Inferior parietal cortex (tissue), 1 donor: ENCODE measurements around the gene TAX1BP1.
"Not testable (repeated sequence)": the region's sequence is repeated elsewhere in the genome, so short reads cannot be mapped to it uniquely, and the experiment has no call there.

ENCODE experiments used
- DNase-seq: peaks from one replicate; pipeline ENCODE4 v3.0.0-alpha.2; 2016; ENCODE audit errors: extremely low spot score

Gene TAX1BP1

DNA sequence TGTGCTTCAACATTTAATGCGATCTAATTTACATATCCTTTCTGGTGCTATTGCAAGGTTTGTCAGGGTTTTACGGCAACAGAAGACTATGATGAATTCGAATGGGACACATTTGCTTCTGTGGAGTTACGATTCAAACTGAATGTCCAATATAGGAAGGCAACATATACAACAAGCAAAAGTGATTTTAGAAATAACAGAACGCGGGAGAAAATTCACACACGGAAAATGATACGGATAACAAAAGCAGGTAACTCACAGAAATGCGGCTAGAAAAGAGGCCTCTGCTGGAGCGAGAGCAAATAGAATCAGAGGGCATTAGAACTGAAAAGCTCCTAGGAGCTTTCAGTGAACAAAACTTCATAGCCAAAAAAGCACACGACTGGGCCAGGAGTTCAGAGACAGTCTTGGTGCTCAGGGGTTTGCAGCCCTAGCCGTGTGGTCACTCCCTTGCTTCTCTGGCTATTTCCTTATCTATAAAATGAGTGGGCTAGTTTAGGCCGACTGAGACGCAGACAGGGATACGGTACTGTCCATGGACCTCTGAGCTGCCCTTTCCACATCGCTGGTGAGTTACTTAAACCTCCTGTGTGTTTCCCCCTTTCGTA, 557 bp upstream of the TAX1BP1 start:
- DNase-seq = no peak

DNA sequence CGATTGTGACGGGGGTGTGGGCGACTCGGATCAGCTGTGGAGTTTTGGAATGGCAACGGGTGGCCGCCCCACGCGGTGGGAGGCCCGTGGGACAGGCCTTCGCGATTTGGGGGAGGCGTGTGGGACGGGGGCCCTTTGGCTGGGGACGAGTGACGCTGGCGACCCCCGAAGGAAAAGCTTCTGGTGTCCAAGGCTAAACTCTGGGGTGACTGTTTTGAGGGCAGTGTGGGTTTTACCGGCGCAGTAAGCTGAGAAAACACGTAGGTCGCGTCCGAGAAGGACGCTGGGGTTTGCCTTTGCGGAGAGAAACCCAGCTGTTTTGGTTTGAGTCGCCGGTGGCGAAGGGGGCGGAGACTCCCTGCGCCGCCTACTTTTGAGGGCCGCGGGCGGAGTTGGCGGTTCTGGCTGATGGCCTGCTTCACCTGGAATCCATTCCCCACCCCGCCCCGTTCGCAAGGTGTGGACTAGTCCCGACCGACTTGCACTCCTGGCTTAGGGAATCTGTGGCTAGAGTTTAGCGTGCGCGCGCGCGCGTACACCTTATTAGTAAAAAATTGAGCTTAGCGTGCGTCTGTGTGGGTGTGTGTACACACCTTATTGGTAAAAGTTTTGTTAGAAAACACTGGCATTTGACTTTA, 606 bp downstream of the TAX1BP1 start:
- DNase-seq = peak; percentile 74

DNA sequence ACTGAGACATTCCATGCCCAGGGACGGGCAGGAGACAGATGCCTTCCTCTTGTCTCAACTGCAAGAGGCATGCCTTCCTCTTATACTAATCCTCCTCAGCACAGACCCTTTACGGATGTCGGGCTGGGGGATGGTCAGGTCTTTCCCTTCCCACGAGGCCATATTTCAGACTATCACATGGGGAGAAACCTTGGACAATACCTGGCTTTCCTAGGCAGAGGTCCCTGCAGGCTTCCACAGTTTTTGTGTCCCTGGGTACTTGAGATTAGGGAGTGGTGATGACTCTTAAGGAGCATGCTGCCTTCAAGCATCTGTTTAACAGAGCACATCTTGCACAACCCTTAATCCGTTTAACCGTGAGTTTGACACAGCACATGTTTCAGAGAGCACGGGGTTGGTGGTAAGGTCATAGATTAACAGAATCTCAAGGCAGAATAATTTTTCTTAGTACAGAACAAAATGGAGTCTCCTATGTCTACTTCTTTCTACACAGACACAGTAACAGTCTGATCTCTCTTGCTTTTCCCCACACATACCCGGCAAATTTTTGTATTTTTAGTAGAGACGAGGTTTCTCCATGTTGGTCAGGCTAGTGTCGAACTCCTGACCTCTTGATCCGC, 2.2 kb downstream of the TAX1BP1 start:
- DNase-seq = not testable (repeated sequence)

DNA sequence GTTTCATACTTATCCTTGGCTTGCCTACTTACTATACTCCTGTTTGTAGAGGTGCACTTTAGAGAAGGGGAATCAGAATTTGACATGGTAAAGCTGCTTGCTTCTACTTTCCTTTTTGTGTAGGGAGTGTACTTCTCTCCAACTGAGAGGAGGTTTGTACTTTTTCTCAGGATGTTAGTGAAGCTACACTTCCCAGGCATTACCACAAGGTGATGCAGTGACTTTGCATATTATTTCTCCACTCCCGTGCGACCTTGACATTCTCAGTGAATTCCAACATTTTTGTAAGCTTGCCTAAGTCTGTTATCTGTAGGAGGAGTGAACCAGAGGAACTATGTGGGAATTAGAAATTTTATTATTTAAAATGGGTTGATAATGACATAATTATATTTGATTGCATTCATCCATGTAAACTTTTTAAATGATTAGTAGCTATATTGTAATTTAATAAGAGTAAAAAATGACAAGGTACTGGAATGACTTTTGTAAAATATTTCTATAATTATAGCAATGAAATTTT, 5.2 kb downstream of the TAX1BP1 start:
- DNase-seq = peak; percentile 21

DNA sequence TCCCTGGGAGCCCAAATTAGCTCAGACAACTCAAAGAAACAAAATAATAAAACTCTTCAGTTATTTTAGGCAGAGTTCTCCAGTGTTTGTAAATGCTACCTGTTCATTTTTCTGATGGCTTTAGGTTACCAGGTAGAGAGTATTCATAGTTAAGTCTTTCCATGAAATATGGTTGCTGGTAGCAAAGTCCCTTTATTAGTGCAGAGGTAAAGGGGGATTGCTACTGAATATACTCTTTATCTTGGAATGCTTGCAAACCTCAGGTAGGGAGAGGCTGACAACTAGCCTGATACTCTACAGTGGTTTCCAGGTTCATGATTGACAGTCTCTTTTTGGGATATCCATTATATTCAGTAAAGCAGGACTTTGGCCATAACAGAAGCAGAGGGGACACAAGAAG, 6.5 kb downstream of the TAX1BP1 start:
- DNase-seq = no peak

DNA sequence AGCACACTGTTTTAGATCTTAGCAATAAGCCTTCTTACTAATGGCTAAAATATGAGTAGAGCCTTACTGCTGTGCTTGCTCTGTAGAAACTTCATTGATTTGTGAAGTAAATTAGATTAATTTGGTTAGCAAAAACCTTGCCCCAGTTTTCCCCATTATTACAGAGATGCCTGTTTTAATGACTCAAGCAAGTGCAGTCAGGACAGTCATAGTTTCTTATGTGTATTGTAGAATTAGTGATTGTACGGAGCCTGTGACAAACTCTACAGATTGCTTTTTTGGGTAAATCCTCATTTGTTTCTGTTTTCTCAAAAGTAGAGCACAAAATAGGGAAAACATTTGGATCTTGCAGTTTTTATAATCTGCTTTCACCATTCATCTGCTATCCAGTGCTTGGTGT, 7.0 kb downstream of the TAX1BP1 start:
- DNase-seq = no peak

DNA sequence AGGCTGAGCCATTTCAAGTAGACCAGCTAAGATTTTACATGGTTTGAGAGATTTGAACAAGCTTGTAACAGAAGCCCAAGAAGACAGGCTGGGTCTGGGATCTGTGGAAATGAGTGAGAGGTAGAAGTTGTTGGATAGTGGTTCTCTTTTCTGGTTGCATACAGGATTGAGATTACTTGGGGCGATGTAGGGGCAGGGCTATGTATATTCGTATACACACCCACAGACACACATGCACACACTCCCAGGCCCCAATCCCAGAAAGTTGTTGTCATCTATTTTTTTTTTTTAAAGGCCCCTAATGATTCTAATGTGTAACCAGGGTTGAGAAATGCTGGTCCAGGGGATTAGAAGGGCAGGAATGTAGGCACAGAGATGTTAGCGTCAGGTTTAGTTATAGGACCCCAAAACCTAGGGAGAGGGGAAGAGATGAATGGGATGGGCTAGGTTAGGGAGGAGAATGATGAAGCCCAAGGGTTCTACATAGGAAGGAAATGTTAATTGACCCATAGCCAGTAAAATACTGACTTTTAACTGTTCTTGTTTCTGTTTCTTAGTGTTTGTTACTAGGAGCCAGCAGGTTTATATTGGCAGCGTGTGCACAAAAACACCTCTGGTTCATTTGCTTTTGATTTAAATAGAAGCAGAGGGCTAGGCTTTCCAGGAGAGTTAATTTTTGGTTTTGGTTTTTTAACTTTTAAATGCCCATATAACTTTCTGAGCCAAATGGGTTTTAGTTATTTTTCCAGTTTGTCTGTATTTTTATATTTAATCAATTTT, 7.8 kb downstream of the TAX1BP1 start:
- no peak for DNase-seq

DNA sequence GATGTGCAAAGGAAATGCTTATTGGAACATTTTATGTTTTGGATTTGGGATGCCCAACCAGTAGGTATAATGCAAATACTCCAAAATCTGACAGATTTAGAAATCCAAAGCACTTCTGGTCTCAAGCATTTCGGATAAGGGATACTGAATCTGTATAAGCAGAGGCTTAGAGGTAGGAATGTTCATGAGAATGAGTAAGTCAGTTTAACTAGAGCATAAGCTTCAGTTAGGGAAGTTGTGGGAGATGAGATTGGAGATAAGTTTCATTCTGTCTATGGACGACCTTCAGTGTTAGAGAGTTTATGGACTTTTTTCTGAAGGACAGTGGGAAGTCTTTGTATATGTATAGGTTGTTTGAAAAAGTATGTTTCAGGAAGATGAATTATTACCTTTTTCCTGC, 10.4 kb downstream of the TAX1BP1 start:
- DNase-seq = no peak

DNA sequence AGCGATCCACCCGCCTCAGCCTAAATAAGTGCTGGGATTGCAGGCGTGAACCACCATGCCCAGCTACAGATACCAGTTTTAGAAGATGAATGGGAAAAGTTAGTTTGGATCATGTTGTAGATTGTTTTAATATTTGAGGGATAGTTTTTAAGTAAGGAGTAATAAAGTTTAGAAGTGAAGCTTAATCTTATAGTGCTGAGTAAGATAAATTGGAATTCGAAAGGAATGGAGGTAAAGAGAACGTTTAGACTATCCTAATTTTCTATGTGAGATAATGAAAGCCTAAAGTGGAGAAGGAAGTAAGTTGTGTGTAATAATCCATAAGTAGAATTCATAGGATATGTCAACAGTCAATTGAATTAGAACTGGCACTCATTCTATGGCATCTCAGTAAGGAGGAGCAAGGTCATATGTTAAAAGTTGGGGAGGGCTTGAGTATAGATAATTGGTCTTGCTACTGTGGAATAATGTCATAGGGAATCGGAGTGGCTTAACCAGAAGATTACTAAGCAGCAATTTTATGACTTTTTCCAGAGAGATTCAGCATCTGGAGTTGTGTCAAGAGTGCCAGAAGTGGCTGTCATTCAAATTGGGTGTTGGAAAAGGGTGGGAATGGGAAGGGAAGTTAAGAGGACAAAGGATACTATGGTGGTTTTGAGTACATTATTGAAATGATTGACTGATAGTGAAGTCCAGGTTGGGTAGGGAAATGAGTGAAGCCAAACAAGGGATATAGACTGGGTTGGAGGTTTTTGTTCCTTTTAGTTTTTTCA, 12.1 kb downstream of the TAX1BP1 start:
- no peak for DNase-seq

DNA sequence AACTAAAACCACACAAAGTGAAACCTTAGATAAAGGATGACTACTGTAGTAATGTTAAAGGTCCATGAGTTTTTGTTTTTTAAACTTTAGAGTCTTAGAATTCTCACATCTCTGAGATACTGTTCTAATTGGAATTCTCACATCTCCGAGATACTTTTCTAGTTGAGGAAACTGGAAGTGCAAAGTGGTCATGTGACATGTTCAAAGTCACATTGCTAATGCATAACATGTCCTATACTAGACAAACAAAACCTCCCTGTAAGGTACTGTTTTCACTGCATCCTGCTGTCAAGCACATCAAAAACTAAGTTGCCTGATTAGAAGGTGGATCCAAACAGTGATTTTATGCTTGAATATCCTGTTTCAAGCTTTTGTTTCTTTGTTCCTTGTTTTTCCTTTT, 13.9 kb downstream of the TAX1BP1 start:
- DNase-seq = no peak

DNA sequence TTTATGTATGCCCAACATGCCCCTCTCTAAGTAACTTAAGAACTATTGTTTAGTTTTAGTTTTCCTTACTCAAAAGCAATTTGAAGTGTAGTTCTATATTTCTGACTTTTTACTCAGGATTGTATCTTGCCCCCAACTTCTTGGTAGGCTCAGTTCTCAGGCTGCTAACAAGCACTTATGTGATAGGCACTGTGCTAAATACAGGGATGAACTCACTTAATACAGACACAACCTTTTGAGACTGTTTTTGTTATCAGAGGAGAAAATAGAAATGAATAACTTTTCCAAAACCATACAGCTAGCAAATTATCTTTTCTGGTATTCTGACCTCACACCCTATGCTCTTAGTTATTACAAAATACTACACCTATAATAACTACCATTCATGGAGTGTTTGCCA, 16.3 kb downstream of the TAX1BP1 start:
- DNase-seq = no peak

DNA sequence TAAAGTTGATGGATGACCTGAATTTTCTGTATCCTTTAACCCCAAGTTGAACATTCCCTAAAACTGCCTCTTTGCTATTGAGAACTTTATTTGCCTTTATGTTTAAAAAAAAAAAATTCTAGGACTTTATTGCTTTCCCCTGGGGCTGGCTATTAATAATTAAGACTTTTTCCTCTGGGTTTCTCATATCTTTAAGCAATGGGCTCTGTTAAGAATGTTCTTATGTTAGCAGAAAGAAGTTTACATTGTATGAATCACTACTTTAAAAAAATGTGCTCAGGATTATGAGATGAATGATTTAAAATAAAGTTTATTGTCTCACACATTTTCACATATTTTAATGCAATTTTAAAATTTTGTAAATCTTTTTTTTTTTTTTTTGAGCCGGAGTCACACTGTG, 19.5 kb downstream of the TAX1BP1 start:
- DNase-seq = no peak

DNA sequence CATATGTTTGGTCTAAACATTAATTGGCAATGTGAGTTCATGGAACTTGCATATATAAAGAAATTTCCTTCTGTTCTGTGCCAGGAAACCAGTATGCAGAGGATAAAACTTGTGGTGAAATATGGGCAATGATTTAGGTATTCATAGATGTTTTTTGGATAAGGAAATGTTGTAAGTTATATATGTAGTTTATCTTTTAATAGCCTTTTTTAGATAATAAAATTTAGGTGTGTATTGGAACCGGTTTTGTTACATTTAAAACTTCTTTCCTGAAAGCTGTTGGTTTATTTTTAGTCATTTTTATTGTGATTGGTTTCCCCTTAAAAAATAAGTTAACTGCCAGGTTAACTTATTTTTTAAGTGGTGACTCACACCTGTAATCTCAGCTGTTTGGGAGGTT, 22.1 kb downstream of the TAX1BP1 start:
- DNase-seq = no peak

DNA sequence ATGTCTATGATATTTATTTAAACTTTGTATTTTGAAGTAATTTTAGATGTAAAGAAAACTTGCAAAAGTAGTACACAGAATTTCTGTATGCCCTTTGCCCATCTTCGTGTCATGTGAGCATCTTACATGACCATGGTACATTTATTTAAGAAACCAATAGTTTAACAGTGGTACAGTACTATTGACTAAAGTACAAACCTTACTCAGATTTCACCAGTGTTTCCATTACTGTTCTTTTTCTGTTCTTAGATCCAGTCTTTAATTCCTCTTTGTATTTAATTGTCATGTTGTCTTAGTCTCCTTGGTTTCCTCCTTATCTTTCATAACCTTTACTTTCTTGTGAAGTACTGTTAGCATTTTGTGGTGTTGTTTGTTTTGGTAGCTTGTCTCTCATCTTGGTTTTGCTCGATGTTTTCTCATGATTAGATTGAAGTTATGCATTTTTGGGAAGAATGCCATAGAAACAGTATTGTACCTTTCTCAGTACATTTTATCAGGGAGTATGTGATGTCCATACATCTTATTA, 24.1 kb downstream of the TAX1BP1 start:
- no peak for DNase-seq

DNA sequence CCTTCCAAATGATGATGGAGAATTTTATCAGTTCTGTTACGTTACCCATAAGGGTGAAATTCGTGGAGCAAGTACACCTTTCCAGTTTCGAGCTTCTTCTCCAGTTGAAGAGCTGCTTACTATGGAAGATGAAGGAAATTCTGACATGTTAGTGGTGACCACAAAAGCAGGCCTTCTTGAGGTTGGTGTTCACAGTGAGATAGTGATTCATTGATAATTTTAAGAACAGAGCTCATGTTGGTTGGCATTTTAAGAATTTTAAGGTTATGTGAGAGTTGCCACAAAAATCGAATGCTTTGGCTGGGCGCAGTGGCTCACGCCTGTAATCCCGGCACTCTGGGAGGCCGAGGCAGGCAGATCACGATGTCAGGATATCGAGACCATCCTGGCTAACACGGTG, 25.9 kb downstream of the TAX1BP1 start:
- DNase-seq = no peak

DNA sequence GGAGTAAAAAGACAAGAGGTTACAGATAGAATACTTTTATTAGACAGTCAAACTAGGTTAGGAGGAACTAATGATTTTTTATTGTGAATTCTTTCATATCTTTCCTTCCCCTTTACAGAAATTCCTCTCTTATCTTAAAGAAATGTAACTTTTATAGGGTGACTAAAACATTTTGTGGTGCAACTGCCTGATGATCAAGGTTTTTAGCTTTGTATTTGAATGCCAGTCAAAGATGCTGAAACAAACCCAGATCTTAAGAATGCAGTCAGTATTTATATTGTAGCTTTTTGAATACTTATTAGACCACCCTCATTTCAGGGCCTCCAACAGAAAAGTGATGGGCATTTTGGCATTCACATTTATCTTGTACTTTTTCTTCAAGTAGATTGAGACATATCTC, 27.4 kb downstream of the TAX1BP1 start:
- DNase-seq = no peak

DNA sequence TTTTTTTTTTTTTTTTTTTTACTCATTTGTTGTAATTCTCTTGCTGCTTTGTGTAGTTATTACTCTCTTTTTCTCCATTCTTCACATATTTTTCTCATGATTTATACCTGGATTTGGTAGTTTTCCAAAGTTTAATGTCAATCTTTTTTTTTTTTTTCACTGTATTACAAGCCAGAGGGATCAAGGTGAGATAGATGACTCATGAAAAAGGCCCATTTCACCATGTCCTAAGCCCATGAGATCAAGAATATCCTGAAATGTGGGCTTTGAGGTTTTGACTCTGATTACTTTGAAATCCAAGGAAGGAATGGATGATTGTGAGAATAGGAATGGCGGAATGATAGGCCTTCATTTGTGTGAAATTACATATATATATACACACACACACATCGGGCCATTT, 31.1 kb downstream of the TAX1BP1 start:
- no peak for DNase-seq

DNA sequence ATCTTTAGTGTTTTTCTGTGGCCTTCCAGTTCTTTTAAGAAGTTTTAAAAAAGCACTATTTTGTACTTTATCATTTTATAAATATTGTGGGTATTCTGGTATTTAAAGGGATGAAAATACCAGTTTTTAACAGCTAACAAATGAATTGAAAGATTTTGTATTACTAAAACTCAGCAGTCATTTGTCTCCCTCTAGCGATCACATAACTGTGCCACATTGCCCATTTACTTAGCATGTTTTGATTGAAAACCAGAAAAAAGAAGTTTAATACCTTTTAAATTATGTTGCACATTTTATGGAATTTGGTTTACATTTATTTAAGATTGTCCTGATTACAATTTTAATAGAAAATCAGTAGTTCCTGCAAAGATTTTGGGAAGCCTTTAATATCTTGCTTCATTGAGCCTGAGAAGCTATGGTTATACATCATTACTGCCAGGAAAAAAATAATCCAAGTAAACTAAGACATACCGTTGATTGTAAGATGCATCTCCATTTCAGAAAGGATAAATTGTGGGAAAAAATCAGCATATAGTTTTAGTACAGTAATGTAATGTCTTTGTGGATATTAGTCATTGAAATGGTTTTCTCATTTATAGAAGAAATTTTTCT, 34.9 kb downstream of the TAX1BP1 start:
- DNase-seq = peak; percentile 29

DNA sequence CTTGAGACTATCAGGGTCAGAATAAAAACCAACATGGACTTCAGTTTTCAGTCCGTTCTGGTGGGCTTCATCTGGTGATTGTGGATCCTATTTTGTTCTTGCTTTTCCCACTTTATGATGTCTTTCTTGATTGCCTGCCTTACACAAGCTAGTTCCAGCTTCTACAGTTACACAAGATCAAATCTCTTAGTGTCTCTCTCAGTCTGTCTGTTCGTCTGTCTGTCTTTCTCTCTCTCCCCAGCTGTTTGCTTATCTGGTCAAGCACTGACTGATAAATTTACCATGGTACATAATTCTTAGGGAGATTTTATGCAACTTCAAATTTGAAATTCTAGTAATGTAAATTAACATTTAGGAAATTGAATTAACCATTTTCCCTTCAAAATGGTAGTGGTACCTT, 35.8 kb downstream of the TAX1BP1 start:
- DNase-seq = no peak

DNA sequence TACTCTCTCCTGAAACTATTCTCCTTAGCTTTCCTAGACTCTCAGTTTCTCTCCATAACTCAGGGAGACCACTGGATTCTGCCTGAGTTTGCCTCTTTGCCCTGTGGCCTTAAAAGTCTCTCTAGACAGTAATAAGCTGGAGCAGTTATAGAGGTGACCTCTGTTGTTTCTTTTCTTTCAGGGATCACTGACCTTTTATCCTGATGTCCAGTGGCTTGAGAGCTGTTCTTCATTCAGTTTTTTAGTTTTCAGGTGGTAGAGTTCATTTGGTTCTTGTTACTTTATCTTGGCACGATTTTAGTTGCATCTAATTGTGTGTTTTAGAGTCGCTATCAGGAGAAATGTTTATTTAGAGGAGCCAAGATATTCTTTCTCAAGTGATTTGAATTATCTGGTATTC, 37.7 kb downstream of the TAX1BP1 start:
- no peak for DNase-seq

DNA sequence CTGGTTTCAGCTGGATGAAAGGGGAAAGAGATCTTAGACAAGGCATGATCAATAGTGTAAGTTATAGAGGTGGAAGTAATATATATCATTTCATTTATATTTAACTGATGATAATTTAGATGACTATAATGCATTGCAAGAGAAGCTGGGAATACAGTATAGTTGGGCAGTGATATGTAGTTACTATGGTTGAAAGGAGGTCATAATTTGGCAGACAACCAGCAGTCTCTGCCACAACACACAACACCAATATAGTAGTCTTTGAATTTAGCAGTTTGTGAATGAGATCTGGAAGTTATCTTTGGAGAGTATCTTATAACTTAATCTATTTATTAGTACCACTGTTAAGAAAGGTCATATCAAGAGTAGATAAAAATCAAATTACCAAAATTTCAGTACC, 39.9 kb downstream of the TAX1BP1 start:
- no peak for DNase-seq
